Measurements from ENCODE around the gene ZNF350. TPM values are rescaled to one million over a fixed set of nuclear protein-coding genes. Genes with fewer than 3 reads are reported as not detected.

The ZNF350 gene
- total and polyA plus RNA-seq, 2 of the 13 experiments (the other 11 are each of a cell fraction or from before 2014, with no cell fraction given) = 3.7 to 6.9 TPM

DNA sequence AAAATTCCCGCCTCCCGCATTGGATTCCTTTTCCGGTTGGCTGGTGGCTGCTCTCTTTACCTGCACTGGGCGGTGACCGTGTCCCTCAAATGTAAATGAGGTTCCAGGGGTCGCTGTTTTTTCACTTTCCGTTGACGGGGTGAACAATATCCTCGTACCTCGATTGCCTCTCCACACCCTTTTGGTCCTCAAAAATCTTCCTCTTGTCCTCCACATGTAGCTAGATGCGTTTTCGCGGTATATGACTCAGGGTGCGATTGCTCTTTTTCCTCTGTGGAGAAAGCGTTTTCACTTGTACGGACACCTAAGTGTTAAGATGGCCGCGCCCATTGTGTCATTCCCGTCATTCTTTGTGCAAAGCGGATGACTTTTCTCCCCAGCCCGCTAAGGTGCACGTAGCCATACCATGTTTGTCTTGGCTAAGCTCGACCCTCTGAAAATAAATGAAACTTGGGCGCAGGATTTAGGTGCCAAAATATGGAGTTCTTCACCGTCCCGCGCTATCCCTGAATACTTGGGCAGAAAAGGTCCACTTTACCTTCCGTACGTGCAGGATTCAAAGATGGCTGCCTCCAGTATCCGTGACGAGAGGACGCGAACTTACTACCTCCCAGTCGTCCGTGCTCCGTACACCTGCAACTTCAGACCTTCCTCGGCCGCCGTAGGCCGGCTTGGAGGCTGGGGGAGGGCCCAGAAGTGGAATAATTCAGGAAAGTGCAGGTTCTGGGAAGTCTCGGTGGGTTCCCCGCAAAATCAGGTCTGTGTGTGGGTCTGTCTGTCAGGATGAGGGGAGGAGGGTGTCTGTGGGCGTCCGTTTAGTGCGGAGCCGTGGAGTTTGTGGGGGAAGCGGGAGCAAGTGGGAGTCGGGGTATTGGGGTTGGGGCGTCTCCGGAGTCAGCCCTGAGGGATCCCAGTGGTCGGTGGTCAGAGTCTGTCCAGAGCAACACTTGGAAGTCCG is 59.6 kb downstream of the ZNF350 start, which contains the start of gene ZNF613 (continued):
- TF ChIP-seq, protein P1, sequence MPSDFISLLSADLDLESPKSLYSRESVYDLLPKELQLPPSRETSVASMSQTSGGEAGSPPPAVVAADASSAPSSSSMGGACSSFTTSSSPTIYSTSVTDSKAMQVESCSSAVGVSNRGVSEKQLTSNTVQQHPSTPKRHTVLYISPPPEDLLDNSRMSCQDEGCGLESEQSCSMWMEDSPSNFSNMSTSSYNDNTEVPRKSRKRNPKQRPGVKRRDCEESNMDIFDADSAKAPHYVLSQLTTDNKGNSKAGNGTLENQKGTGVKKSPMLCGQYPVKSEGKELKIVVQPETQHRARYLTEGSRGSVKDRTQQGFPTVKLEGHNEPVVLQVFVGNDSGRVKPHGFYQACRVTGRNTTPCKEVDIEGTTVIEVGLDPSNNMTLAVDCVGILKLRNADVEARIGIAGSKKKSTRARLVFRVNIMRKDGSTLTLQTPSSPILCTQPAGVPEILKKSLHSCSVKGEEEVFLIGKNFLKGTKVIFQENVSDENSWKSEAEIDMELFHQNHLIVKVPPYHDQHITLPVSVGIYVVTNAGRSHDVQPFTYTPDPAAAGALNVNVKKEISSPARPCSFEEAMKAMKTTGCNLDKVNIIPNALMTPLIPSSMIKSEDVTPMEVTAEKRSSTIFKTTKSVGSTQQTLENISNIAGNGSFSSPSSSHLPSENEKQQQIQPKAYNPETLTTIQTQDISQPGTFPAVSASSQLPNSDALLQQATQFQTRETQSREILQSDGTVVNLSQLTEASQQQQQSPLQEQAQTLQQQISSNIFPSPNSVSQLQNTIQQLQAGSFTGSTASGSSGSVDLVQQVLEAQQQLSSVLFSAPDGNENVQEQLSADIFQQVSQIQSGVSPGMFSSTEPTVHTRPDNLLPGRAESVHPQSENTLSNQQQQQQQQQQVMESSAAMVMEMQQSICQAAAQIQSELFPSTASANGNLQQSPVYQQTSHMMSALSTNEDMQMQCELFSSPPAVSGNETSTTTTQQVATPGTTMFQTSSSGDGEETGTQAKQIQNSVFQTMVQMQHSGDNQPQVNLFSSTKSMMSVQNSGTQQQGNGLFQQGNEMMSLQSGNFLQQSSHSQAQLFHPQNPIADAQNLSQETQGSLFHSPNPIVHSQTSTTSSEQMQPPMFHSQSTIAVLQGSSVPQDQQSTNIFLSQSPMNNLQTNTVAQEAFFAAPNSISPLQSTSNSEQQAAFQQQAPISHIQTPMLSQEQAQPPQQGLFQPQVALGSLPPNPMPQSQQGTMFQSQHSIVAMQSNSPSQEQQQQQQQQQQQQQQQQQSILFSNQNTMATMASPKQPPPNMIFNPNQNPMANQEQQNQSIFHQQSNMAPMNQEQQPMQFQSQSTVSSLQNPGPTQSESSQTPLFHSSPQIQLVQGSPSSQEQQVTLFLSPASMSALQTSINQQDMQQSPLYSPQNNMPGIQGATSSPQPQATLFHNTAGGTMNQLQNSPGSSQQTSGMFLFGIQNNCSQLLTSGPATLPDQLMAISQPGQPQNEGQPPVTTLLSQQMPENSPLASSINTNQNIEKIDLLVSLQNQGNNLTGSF (CRISPR knock-in tag; IDR thresholded peaks at IDR 0.05) = no peak
- TF ChIP-seq JUNB (CRISPR knock-in tag; IDR thresholded peaks at IDR 0.05; ENCODE audit: borderline replicate concordance) (no peak; the same call in 1 of the 2 replicates), ETV5 (CRISPR knock-in tag; IDR thresholded peaks at IDR 0.05; ENCODE audit: borderline replicate concordance) (no peak; the same call in 1 of the 2 replicates), NFE2L1 (CRISPR knock-in tag; IDR thresholded peaks at IDR 0.05; ENCODE audit: borderline replicate concordance) (no peak), ZNF790 (CRISPR knock-in tag; IDR thresholded peaks at IDR 0.05; ENCODE audit: borderline replicate concordance) (no peak)
- TF ChIP-seq, protein P2, sequence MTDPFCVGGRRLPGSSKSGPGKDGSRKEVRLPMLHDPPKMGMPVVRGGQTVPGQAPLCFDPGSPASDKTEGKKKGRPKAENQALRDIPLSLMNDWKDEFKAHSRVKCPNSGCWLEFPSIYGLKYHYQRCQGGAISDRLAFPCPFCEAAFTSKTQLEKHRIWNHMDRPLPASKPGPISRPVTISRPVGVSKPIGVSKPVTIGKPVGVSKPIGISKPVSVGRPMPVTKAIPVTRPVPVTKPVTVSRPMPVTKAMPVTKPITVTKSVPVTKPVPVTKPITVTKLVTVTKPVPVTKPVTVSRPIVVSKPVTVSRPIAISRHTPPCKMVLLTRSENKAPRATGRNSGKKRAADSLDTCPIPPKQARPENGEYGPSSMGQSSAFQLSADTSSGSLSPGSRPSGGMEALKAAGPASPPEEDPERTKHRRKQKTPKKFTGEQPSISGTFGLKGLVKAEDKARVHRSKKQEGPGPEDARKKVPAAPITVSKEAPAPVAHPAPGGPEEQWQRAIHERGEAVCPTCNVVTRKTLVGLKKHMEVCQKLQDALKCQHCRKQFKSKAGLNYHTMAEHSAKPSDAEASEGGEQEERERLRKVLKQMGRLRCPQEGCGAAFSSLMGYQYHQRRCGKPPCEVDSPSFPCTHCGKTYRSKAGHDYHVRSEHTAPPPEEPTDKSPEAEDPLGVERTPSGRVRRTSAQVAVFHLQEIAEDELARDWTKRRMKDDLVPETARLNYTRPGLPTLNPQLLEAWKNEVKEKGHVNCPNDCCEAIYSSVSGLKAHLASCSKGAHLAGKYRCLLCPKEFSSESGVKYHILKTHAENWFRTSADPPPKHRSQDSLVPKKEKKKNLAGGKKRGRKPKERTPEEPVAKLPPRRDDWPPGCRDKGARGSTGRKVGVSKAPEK (CRISPR knock-in tag; IDR thresholded peaks at IDR 0.05; ENCODE audit: borderline replicate concordance) = no peak
- TF ChIP-seq, protein P3, sequence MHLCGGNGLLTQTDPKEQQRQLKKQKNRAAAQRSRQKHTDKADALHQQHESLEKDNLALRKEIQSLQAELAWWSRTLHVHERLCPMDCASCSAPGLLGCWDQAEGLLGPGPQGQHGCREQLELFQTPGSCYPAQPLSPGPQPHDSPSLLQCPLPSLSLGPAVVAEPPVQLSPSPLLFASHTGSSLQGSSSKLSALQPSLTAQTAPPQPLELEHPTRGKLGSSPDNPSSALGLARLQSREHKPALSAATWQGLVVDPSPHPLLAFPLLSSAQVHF (CRISPR knock-in tag; IDR thresholded peaks at IDR 0.05) = no peak
- TF ChIP-seq, protein P4, sequence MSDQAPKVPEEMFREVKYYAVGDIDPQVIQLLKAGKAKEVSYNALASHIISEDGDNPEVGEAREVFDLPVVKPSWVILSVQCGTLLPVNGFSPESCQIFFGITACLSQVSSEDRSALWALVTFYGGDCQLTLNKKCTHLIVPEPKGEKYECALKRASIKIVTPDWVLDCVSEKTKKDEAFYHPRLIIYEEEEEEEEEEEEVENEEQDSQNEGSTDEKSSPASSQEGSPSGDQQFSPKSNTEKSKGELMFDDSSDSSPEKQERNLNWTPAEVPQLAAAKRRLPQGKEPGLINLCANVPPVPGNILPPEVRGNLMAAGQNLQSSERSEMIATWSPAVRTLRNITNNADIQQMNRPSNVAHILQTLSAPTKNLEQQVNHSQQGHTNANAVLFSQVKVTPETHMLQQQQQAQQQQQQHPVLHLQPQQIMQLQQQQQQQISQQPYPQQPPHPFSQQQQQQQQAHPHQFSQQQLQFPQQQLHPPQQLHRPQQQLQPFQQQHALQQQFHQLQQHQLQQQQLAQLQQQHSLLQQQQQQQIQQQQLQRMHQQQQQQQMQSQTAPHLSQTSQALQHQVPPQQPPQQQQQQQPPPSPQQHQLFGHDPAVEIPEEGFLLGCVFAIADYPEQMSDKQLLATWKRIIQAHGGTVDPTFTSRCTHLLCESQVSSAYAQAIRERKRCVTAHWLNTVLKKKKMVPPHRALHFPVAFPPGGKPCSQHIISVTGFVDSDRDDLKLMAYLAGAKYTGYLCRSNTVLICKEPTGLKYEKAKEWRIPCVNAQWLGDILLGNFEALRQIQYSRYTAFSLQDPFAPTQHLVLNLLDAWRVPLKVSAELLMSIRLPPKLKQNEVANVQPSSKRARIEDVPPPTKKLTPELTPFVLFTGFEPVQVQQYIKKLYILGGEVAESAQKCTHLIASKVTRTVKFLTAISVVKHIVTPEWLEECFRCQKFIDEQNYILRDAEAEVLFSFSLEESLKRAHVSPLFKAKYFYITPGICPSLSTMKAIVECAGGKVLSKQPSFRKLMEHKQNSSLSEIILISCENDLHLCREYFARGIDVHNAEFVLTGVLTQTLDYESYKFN (CRISPR knock-in tag; conservative IDR thresholded peaks at IDR 0.05) = peak; percentile 22; the same call in 1 of the 2 replicates
- TF ChIP-seq, protein P5, sequence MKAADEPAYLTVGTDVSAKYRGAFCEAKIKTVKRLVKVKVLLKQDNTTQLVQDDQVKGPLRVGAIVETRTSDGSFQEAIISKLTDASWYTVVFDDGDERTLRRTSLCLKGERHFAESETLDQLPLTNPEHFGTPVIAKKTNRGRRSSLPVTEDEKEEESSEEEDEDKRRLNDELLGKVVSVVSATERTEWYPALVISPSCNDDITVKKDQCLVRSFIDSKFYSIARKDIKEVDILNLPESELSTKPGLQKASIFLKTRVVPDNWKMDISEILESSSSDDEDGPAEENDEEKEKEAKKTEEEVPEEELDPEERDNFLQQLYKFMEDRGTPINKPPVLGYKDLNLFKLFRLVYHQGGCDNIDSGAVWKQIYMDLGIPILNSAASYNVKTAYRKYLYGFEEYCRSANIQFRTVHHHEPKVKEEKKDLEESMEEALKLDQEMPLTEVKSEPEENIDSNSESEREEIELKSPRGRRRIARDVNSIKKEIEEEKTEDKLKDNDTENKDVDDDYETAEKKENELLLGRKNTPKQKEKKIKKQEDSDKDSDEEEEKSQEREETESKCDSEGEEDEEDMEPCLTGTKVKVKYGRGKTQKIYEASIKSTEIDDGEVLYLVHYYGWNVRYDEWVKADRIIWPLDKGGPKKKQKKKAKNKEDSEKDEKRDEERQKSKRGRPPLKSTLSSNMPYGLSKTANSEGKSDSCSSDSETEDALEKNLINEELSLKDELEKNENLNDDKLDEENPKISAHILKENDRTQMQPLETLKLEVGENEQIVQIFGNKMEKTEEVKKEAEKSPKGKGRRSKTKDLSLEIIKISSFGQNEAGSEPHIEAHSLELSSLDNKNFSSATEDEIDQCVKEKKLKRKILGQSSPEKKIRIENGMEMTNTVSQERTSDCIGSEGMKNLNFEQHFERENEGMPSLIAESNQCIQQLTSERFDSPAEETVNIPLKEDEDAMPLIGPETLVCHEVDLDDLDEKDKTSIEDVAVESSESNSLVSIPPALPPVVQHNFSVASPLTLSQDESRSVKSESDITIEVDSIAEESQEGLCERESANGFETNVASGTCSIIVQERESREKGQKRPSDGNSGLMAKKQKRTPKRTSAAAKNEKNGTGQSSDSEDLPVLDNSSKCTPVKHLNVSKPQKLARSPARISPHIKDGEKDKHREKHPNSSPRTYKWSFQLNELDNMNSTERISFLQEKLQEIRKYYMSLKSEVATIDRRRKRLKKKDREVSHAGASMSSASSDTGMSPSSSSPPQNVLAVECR (CRISPR knock-in tag; IDR thresholded peaks at IDR 0.05; ENCODE audit: borderline replicate concordance) = peak; percentile 94

Measured in HepG2 (cell line).